GM15510 (cell line): Measurements from ENCODE around the gene SOWAHD.

Experiments
- POLR2A ChIP-seq: IDR thresholded peaks from 3 replicates; pipeline ENCODE4 v1.6.1; 2011; ENCODE audit warnings: borderline replicate concordance; ENCODE audit not compliant: insufficient read length; ENCODE audit errors: extremely low read depth

SOWAHD gene

GRCh38 chrX:119756926-119757635 lies 1.3 kb upstream of the SOWAHD start:
- TF ChIP-seq POLR2A: no peak

DNA sequence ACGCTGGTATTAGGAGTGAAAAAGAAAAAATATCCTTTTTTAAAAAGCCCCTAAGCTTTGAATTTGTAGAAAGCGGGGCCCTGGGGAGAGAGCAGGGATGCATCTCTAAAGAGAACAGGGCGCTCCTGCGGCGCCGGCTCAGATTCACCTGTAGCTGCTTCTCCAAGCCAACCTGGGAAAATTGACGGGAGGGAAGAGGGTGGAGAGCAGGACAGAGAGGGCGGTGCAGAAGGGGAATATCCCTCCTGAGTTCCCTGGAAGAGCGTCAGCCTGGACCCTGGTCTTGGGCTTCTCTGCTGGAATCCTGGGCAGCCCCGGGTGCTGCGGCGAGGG lies 776 bp upstream of the SOWAHD start:
- TF ChIP-seq POLR2A: no peak

- no peak for TF ChIP-seq POLR2A
Observed at GRCh38 chrX:119758731-119759247, 401 bp downstream of the SOWAHD start.

DNA sequence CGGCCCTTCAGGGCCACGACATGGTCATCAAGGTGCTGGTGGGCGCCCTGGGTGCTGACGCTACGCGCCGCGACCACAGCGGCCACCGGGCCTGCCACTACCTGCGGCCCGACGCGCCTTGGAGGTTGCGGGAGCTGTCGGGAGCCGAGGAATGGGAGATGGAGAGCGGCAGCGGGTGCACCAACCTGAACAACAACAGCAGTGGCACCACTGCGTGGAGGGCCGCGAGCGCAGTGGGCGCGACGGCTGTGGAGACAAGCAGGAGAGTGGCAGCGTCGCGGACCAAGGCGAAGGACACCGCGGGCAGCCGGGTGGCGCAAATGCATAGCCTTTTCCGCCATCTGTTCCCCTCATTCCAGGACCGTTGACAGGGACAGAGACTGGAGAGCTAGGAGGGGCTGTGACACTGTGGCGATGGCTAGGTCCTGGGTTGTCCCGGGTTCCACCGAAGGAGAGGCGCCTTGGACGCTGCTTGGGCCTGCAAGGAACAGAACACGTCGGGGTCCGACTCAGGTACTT lies 919 bp downstream of the SOWAHD start:
- TF ChIP-seq POLR2A: no peak

DNA sequence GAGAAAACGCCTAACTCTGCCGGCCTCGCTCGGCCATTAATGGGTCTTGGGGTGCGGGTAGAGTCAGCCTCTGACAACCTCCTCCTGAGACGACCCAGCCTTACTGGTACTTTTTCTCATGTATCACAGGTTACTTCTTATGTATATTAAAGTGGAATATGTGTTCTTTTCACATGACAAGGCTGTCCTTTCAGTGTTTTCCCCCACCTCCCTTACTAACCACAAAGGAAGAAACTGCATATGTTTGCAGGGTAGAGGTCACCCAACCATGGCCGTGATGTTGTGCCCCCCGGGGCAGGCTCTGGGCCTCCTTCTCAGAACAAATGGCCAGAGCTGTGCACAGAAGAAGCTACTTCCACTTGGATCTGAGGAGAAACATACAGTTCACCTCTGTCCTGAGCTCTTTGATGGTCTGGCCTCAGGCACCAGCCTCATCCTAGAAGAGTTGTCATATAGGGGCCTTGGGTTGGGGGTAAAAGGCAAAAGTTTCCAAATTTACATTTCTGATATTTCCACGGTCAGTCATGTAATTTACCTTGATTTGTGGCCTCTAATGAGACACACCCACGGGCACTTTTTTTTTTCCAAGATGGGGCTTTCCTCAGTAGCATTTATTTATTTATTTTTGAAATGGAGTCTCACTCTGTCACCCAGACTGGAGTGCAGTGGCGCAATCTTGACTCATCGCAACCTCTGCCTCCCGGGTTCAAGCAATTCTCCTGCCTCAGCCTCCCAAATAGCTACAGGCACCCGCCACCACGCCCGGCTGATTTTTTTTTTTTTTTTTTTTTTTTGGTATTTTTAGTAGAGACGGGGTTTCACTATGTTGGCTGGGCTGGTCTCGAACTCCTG lies 1.9 kb downstream of the SOWAHD start:
- TF ChIP-seq POLR2A: peak; percentile 31

GRCh38 chrX:119762718-119763117 lies 4.3 kb downstream of the SOWAHD start:
- TF ChIP-seq POLR2A: no peak

DNA sequence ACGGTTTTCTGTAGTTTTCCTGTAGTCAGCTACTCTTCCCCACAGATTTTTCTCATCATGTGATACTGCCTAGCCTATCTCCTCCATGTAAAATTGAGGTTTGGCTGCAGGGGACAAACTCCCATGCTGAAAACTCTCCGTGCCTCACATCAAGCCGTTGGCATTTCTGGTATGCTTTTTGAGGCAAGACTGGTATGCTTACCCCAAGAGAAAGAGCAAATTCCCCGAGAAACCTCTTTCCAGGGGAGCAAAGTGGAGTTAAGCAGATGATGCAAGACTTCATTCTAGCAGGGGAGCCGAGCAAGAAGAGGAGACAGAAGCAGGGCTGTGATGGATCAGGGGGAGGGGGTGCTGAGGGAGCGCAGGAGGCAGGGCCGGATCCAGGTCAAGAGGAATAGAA lies 4.8 kb downstream of the SOWAHD start:
- no peak for TF ChIP-seq POLR2A

GRCh38 chrX:119763836-119764387 lies 5.5 kb downstream of the SOWAHD start:
- no peak for TF ChIP-seq POLR2A

- no peak for TF ChIP-seq POLR2A
Observed at GRCh38 chrX:119775517-119776238, 17.3 kb downstream of the SOWAHD start.

DNA sequence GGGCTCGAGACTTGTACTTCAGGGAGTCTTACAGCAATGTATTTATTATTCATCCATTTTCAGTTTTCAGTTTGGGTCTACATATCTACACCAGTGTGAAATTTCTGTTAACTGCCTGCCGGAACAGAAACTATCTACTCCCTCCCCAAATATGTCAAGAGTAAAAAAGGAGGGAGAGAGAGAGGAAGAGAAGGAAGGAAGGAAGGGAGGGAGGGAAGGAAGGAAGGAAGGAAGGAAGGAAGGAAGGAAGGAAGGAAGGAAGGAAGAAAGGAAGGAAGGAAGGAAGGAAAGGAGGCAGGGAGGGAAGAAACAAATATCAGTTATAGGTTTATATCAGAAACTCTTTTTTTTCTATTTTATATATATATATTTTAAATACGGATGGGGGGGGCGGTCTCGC lies 20.4 kb downstream of the SOWAHD start:
- TF ChIP-seq POLR2A: no peak

- no peak for TF ChIP-seq POLR2A
Observed at GRCh38 chrX:119783026-119783425, 24.6 kb downstream of the SOWAHD start.

DNA sequence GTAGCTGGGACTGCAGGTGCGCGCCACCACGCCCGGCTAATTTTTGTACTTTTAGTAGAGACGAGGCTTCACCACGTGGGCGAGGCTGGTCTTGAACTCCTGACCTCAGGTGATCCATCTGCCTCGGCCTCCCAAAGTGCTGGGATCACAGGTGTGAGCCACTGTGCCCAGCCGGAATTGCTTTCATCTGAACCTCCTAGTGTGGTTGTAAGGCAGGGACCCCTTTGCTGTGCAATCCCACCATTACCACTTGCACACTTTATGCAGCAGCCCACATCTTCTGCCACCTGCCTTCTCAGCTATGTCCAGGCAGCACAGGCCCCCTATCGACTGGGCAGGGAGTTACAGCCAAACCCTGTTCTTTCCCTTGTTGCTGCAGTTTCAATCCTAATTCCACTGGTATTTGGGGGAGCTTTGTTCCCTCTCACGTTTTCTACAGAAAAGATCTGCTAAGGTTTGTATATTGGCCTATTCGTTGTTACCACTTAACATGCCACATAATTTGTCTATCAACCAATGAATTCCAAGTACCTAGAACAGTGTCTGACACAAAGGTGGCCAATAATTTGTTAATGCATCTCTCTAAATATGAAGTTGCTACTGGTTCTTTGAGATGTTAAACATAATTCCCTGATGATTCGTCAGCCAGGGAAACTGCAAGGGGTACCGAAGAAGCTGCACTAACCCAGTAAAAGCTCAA lies 26.5 kb downstream of the SOWAHD start:
- TF ChIP-seq POLR2A: no peak

- no peak for TF ChIP-seq POLR2A
Observed at GRCh38 chrX:119790977-119791436, 32.6 kb downstream of the SOWAHD start.
